GM18873 (cell line): Measurements from ENCODE around the gene CBLL2.
A peak's percentile ranks its signal among the peaks of the same experiment; 100 is the strongest.
"Not testable (repeated sequence)": the region's sequence is repeated elsewhere in the genome, so short reads cannot be mapped to it uniquely, and the experiment has no call there.

Experiments used
- ATAC-seq: cut with Tn5 transposase; IDR thresholded peaks from one replicate; pipeline ENCODE4 v1.9.1; 2021; ENCODE audit warnings: mild to moderate bottlenecking, moderate library complexity, moderate number of reproducible peaks; ENCODE audit not compliant: unreplicated experiment, low FRiP score

Gene CBLL2, protein sequence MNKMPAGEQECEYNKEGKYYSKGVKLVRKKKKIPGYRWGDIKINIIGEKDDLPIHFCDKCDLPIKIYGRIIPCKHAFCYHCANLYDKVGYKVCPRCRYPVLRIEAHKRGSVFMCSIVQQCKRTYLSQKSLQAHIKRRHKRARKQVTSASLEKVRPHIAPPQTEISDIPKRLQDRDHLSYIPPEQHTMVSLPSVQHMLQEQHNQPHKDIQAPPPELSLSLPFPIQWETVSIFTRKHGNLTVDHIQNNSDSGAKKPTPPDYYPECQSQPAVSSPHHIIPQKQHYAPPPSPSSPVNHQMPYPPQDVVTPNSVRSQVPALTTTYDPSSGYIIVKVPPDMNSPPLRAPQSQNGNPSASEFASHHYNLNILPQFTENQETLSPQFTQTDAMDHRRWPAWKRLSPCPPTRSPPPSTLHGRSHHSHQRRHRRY

DNA sequence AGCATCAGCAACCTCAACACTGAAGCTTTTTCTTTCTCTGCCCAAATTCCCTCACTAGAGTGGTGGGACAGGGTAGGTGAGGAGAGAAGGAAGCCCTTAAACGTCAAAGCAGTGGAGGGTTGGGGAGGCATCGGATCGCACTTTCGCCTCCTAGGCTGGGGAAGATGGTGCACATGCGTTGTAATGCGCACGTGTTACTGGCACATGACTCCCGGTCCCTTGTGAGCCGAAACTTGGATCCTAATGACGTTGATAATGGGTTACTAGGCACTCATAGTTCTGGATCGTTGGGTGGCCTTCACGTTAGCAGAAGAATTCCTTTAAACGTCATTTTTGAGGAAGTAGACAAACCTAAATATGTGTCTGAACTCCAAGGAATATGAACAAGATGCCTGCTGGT lies at the start of gene CBLL2:
Gene CBLL2 (plus strand): TSS at position 301 of the 400 bp plus-strand sequence. CDS start 79 bp downstream, at position 380.
- ATAC-seq = no peak

DNA sequence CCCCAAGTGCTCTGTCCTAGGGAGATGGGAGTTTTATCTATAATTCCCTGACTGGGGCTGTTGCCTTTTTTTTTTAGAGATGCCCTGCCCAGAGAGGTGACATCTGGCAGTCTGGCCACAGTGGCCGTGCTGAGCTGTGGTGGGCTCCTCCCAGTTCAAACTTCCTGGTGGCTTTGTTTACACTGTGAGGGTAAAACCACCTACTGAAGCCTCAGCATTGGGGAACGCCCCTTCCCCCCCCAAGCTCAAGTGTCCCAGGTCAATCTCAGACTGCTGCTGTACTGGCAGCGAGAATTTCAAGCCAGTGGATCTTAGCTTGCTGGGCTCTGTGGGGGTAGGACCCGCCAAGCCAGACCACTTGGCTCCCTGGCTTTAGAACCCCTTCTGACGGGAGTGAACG lies 38.3 kb upstream of the CBLL2 start:
- no peak for ATAC-seq

DNA sequence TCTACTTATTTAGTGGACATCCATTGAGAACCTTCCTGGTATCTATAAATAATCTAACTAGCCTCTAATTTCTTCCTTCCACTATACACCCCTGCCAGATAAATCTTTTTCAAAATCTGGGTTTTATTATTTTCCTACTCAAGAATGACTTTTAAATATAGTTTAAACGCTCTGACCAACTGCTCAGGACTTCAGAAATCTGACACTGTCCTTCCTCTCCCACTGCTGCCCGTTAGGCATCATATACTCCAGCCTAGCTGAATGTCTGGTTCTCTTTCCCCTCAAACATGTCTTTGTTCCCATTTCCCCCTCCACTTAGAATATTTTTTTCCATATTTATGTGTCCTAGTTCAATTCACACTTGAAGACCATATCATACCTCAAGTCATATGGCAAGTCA lies 35.2 kb upstream of the CBLL2 start:
- no peak for ATAC-seq

DNA sequence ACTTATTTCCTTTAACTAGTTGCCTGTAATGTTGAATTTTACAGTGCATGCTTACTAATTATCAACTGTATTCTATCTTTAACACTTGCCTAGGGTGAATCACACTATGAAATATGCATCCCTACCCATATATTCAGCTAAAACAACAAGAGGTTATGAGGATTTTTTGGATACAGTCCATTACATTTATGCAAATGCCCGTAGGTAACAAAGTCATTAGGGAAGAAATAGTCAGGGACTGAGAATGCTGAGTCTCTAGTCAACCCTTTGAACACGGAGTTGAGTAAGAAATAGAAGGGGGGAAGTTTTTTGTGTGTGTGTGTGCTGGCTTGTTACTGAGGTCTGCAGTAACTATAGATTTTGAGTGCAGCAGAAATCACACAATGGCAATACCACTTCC lies 26.1 kb upstream of the CBLL2 start:
- no peak for ATAC-seq

DNA sequence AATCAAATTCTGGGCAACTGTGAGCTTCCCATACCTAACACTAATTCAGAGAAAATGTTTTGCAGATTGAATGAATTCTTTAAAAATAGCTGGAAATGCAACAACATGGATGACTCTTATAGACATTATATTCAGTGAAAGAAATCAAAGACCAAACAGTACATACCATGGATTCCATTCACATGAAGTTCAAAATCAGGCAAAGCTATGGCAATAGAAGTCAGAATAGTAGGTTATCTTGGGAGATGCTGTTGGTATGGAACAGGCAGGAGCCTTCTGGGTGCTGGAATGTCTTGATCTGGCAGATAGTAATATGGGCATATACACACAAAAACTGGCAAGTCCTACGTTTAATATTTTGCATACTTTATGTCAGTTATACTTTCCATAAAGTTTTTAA lies 25.5 kb upstream of the CBLL2 start:
- ATAC-seq = no peak

DNA sequence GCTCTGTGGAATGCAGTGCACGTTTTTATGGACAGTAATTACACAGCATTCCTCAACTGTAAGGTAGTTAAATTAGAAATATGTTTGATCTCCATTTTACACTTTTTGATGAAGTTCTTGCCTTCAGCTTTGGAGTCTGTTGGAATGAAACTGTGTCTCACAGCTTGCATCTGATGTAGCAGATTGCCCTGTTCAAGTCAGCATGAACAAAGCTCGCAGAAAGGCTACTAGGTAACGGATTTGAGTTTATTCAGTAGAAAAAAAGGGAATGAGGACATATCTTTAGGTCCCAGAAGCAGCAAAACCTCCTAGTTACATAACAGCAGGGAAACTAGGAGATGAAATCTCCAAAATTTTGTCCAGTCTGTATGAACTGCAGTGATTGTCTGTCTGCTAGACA lies 24.3 kb upstream of the CBLL2 start:
- no peak for ATAC-seq

DNA sequence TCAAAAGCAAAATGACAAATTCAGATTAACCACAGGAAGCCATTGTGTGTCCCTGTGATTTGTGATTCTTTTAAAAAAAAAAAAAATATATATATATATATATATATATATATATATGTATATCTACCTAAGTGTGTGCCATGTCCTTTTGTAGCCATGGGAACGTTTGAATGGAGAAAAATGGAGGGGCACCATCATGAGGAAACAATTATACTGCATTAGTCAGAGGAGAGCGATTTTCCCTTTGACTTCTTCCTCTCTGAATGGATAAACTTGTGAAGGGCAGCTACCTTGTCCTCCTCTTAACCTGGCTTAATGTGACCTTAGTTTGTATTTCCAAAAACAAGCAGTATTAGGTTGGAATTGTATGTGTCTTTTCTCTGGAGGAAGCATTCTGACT lies 23.3 kb upstream of the CBLL2 start:
- no peak for ATAC-seq

DNA sequence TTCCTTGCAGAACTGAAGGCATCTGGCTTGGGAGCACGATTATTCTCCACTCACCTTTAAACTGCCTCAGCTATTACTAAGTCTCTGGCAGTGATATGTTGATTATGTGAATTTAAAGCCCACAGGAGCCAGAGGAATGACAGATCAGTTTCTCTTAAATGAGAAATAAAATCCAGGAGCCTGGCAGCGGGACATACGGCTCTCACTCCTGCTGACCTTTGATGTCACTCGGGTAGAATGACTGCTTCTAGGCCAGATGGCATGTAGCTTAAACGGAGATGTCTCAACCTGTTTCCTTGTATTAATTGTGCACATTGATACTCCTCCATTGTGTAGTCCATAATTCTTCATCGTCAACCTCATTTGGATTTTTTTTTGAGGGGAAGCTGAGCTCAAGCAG lies 4.0 kb upstream of the CBLL2 start:
- ATAC-seq = no peak

DNA sequence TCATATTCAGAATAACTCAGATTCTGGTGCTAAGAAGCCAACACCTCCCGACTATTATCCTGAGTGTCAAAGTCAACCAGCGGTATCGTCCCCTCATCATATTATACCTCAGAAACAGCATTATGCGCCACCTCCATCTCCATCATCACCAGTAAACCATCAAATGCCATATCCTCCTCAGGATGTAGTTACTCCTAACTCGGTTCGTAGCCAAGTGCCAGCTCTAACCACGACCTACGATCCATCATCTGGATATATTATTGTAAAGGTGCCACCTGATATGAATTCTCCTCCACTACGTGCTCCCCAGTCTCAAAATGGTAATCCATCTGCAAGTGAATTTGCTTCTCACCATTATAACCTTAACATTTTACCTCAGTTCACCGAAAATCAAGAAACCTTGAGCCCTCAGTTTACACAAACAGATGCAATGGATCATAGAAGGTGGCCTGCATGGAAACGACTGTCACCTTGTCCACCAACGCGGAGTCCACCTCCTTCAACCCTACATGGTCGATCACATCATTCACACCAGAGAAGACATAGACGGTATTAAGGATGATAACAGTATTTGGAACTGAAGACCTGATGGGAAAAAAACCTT lies 1.1 kb downstream of the CBLL2 start:
- no peak for ATAC-seq

DNA sequence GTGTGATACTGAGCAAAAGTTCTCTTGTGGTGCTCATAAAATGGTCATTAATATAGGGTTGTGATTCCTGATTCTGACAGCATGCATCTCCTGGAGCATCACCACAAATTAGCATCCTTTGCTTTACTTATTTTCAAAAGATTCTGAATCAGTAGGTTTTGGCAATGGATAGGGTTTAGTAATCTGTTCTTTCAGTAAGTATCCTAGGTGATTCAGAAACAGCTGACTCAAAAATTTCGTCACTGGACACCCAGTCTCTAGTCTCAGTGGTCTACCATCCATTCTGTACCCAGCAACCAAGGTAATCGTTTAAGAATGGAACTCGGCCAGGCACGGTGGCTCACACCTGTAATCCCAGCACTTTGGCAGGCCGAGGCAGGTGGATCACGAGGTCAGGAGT lies 4.1 kb downstream of the CBLL2 start:
- ATAC-seq = no peak

DNA sequence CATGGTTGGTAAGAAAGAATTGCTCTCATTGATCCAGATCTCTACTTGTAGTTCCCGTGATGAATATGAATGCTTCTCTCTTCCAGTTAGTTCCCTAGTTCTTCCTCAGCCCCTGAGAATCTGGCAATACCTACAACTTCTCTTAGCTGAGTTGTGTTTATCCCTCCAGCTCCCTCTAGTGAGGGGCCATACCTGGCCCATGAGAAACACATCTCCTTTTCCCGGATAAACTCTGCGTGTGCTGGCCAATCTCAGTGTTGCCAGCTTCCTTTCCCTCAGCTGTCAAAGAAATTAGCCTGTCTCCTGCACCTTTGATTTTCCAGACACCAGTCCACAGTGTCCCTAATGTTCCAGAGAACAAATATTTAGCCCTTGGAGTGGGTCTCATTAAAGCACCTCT lies 5.7 kb downstream of the CBLL2 start:
- ATAC-seq = no peak

DNA sequence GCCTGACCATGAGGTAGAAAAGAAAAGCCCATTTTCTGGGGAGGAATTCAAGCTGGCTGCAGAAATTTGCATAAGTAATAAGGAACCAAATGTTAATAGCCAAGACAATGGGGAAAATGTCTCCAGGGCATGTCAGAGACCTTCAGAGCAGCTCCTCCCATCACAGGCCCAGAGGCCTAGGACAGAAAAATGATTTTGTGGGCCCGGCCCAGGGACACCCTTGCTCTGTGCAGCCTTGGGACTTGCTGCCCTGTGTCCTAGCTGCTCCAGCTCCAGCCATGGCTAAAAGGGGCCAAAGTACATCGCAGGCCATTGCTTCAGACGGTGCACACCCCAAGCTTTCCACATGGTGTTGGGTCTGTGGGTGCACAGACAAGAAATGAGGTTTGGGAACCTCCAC lies 16.5 kb downstream of the CBLL2 start:
- ATAC-seq = not testable (repeated sequence)

DNA sequence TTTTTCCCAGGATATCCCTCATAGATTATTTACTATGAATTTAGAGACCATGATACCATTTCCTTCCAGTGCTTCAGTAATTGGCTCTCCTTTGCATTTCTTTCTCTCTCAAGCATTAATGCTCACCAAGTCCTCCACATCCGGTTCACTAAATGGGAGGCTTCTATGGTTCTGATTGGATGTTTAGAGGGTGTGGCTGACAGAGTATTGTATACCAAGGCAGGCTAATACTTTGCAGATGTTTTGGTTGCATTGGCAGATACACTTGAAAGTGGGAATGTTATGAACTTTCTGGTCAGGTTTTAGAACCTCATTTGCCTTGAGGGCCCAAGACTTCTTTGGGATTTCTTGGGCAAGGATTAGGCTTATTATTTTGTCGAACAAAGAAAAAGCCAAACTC lies 24.2 kb downstream of the CBLL2 start:
- no peak for ATAC-seq

DNA sequence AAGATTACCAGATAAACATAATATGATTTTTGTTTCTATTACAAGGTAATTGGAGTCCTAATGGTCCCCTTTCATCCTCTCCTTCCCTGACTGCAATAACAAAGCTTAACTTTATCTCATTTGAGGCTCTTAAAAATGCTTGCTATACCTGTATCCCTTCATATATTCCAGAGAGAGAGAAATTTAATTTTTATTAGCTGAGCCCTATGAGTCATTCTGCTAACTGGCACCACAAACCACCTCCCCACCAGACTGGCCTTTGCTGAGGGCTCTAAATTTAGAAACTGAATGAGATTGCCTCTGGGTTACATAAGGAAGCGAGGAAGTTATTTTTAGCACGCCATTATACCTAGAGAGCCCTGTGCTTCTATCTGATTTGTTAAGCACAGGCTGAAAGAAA lies 27.4 kb downstream of the CBLL2 start:
- ATAC-seq = peak; percentile 64

DNA sequence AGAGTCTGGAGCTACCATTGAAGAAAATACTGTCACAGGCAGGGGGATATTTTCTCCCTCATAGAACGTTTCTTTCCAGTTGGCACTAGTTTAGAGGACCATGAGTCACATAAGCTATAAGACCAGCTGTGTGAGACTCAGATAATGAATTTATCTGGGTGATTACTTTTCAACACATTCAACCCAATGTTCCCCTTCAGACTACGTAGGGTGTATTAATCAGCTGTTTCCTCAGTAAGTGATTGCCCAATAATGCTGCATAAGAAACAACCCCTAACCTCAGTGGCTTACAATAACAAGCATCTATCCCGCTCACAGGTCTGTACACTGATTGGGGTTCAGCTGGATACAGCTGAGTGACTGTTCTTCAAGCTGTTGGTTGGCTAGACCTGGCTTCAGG lies 38.1 kb downstream of the CBLL2 start:
- no peak for ATAC-seq

DNA sequence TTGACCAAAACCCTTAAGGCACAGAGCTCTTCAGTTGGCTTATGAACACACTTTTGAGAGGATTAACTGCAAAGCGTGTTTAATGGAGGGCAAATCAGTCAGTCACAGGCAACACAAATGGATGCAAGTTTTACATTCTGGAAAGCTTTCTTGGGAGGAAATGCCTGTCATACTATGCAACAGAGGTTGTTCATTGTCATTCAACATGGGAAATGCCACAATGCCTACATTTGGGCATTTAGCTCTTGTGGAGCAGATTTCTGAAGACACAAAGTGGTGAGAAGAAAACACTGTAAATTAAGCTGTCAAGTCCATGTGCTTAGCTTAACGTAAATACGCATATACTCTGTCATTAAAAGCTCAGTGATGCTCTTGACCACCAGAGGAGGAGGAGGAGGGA lies 41.1 kb downstream of the CBLL2 start:
- ATAC-seq = no peak

DNA sequence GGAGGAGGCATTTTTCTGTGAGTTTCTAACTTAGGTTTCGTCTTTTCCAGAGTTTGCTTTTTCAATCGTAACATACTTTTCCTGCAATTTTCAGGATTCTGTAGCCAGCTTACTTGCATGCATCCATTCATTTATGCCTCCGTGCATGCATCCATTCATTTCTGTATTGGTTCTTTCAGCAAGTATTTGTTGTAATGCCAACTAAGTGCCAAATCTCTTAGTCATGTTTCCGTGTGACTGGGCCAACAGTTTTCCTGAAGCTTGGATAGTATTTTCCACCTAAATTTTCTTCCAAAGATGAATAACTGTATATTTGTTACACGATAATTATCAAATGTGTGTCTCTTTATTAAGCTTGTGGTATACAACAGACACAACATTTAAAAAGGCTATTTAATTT lies 41.5 kb downstream of the CBLL2 start:
- no peak for ATAC-seq

DNA sequence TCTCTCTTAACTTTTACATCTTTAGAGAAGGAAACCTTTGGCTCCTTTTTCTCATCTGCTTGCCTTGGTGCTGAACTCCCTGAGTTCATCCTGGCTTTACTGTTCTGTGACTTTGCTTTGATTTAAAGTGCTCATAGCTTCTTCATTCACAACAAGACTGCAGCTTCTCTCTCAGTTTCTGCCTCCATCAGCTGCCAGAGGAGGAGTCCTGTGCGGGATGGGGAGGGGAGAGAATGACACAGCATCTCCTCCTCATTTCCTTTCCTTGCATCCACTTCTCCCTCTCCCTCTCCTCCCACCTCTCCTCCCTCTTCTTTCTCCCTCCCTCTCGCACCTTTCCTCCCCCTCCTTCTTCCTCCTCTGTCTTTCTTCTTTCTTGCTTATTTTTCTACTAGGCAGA lies 42.0 kb downstream of the CBLL2 start:
- ATAC-seq = no peak

DNA sequence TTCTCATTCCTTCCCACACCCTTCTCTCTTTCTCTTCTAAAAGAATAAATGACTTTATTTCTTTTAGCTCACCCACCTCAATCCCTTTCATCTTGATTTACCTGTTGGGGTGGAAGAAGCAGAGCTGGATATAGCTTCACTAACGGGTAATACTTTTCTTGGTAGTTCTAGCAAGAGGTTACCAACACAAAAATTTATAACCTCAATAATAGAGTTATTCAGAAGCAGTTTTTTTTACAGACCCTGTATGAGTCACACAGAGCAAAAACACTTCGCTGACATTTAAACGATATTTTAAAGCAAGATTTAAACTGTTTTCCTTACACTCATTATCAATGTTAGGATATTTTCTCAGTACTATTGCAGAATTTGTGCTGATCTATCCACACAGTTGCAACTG lies 42.4 kb downstream of the CBLL2 start:
- no peak for ATAC-seq

DNA sequence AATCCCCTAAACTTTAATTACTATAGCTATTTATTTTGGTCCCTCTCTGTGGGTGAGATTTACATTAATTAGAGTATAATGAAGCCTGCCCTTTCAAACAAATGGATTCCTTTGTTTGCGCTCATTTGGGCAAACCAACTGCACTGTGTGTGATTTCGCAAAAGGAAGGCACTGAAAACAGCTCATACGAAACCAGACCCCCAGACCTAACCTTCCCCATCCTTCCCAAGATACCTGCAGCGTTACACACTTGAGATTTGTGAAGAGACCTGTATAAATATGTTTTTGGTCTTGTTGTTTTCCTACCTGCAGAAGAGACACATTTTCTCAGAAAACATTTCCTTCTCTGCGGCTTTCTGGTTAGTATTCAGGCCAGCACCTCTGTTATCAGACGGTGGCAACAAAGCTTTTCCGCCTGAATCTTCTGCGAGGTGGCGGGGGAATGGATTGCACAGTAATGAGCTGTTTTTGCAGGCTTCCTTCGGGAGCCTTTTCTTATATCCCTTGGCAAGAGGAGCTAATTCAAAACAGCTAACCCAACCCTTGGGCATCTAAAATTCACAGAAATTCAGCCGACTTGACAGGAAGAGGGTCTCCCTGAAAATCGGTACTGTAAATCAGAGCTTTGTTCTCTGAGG lies 47.6 kb downstream of the CBLL2 start:
- ATAC-seq = no peak

DNA sequence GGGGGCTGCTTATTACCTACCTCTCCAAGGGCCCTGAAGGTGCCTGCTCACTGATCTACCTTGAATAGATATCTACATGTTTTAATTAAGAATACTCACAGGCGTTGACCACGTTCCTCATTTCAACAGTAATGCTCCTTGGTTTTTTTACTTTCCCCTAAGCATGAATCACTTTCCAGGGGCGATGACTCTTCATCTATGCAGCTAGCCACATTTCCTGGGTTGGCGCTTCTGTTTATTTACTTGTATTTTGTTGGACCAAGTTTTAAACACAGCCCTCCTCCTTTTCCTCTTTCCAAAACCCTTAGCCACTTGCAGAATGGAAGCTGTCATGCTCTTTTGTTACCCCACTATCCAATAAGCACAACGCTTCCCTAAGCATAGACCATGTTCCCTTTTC lies 50.8 kb downstream of the CBLL2 start:
- no peak for ATAC-seq
